GM19023 (cell line): ENCODE measurements around the gene STIP1.

Experiments
- ATAC-seq: cut with Tn5 transposase; IDR thresholded peaks from one replicate; pipeline ENCODE4 v1.9.1; 2021; ENCODE audit warnings: mild to moderate bottlenecking, moderate library complexity; ENCODE audit not compliant: unreplicated experiment

The STIP1 gene

GRCh38 chr11:64220271-64220670 is 34.3 kb downstream of the STIP1 start:
- ATAC-seq, result no peak

DNA sequence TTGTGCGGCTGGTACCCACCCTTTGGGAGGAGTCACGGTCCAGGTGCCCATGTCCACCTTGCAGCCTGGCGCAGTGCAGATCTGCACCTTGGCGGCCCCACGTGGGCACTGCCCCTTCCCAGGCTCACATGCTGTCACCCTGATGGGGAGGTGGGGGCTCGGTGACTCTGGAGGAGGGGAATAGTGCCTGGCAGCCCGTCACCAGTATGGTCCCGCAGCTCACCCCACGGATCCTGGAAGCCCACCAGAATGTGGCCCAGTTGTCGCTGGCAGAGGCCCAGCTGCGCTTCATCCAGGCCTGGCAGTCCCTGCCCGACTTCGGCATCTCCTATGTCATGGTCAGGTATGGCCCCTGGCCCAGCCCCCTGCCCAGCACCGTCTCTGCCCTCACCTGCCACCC is 34.8 kb downstream of the STIP1 start:
- ATAC-seq, result no peak

DNA sequence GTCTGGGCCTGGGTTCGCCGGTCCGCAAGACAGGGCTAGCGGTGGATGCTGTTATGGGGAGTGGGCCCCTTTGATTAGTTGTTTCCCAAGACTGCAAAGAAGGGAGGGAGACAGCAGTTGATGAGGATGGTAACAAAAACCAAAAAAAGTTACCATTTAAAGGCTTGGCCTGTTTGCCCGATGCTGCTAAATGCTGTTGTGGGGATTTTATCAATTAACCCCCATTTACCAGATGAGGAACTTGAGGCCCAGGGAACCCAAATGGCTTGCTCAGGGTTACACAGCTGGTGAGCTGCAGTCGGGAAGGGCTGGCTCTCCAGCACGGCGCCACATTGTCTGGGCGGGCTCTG is 36.7 kb downstream of the STIP1 start:
- ATAC-seq, result no peak

DNA sequence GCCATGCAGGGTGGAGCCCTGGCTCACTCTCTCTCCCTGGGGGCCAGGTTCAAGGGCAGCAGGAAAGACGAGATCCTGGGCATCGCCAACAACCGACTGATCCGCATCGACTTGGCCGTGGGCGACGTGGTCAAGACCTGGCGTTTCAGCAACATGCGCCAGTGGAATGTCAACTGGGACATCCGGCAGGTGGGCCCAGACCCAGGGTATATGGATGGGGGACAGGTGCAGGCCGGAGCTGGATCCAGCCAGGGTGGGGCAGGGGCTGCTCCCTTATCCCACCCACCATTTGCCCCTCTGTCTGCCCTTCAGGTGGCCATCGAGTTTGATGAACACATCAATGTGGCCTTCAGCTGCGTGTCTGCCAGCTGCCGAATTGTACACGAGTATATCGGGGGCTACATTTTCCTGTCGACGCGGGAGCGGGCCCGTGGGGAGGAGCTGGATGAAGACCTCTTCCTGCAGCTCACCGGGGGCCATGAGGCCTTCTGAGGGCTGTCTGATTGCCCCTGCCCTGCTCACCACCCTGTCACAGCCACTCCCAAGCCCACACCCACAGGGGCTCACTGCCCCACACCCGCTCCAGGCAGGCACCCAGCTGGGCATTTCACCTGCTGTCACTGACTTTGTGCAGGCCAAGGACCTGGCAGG is 37.2 kb downstream of the STIP1 start:
- no peak for ATAC-seq

- no peak for ATAC-seq
Measured at GRCh38 chr11:64224151-64224890, 38.4 kb downstream of the STIP1 start.

DNA sequence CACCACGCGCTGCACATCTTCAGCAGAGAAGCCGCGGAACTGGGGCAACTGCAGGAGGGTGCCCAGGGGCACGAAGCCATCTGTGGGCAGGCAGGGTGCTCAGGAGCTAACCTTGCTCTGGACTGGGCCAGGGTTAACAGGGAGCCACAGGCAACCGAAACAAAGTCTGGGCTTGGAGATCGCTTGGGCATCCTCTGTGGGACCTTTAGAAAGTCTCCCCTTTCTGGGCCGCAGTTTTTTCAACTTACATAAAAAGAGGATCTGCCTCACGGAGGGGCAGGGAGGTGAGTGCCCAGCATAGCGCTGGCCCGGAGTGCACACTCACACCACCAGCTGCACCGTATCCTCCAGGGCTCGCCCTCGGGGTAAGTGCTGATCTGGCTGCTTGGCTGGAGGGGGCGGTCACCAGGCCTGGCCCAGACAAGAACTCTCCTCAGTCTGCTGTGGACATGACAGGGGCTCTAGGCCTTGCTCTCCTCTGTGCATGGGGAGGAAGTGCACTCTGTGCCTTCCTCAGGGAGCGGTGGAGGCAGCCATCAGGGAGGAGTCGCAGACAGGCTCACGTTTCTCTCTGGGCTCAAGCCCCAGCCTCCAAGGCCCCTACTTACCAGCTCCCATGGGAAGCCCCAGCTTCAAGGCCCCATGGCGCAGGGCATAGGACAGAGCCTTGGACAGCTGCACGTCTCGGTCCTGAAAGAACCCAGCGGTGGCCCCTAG is 39.1 kb downstream of the STIP1 start:
- no peak for ATAC-seq

GRCh38 chr11:64225608-64226506 is 39.9 kb downstream of the STIP1 start, which contains the start of the genes NUDT22 and TRPT1:
TSS of gene NUDT22 (plus strand) at chr11:64226274. CDS start at chr11:64226653, 379 bp downstream.
TSS of gene TRPT1 (minus strand) at chr11:64226186. CDS start at chr11:64225860, 326 bp downstream.
- peak; percentile 51 for ATAC-seq

DNA sequence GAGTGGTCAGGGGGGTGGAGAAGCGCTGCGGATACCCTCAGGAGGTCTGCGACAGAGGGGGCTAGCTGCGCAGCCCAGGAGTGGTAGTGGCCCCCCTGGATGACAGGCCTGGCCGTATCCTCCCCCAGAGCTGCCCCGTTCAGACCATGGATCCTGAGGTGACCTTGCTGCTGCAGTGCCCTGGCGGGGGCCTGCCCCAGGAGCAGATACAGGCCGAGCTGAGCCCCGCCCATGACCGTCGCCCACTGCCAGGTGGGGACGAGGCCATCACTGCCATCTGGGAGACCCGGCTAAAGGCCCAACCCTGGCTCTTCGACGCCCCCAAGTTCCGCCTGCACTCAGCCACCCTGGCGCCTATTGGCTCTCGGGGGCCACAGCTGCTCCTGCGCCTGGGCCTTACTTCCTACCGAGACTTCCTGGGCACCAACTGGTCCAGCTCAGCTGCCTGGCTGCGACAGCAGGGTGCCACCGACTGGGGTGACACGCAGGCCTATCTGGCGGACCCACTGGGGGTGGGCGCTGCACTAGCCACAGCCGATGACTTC is 40.6 kb downstream of the STIP1 start:
- ATAC-seq, result no peak

- ATAC-seq, result no peak
Measured at GRCh38 chr11:64227405-64227956, 41.5 kb downstream of the STIP1 start.

- ATAC-seq, result no peak
Measured at GRCh38 chr11:64229090-64229743, 43.2 kb downstream of the STIP1 start.

- ATAC-seq, result no peak
Measured at GRCh38 chr11:64229744-64230170, 43.8 kb downstream of the STIP1 start.

- ATAC-seq, result peak; percentile 44
Measured at GRCh38 chr11:64230171-64230984, 44.4 kb downstream of the STIP1 start, which contains the start of gene DNAJC4. TSS of gene DNAJC4 (plus strand) at chr11:64230548. CDS start at chr11:64230855, 307 bp downstream.

GRCh38 chr11:64230985-64231365 is 45.0 kb downstream of the STIP1 start:
- ATAC-seq, result no peak

DNA sequence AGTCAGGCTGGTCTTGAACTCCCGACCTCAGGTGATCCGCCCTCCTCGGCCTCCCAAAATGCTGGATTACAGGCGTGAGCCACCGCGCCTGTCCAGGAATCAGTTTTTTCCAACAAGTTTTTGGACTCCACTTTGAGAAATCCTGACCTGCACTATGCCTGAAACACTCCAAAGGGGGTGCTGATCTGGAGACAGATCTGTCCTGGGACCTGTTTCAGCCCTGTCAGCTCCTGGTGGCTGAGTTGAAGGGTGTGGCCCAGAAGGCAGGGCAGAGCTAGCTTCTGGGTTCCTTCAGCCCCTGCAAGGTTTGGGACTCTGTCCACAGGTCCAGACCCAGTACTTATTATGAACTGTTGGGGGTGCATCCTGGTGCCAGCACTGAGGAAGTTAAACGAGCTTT is 45.6 kb downstream of the STIP1 start:
- no peak for ATAC-seq

DNA sequence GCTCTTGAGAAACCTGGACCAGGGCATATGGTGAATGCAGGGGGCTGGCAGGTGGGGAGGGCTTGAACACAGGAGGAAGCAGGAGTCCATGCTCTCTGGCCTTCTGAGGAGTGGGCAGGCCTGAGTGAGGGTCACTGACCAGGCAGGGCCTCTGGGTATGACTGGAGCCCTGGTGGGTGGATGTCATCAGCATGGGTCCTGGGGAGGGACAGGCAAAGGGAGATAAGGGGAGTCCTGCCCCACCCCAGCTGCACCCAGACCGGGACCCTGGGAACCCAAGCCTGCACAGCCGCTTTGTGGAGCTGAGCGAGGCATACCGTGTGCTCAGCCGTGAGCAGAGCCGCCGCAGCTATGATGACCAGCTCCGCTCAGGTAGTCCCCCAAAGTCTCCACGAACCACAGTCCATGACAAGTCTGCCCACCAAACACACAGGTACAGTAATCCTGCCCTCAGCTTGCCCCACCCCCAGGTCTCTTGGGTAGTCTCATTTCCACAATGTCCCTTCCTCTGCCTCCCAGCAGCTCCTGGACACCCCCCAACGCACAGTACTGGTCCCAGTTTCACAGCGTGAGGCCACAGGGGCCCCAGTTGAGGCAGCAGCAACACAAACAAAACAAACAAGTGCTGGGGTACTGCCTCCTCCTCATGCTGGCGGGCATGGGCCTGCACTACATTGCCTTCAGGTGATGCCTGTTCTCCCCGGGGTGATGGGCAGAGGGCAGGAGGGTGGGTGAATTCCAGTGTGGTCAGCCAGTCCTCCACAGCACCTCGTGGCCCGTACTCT is 46.4 kb downstream of the STIP1 start:
- ATAC-seq, result no peak

GRCh38 chr11:64232967-64233315 is 47.0 kb downstream of the STIP1 start:
- ATAC-seq, result no peak

DNA sequence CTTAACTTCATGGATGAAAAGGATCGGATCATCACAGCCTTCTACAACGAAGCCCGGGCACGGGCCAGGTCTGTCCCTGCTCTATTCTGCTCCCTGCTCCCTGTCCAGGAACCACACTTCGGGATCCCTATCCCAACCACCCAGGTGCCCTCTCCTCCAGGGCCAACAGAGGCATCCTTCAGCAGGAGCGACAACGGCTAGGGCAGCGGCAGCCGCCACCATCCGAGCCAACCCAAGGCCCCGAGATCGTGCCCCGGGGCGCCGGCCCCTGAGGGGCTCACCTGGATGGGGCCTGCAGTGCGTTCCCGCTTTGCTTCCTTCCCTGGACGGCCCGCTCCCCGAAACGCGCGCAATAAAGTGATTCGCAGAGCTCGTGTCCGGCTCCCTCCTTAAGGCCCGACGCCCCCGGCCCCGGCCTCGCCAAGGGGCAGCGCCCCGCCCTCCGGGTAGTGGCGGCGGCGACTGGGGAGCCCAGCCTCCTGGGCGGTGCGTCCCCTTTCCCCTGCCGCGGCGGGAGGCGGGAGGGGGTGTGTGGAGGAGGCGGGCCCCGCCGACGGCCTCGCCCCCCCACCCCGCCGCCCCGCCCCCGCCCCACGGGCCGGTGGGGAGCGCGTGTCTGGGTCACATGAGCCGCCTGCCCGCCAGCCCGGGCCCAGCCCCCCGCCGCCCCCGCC is 48.1 kb downstream of the STIP1 start, which contains the start of gene VEGFB:
Gene VEGFB, plus strand, starts transcription at position 672 of the 674 bp plus-strand sequence. CDS start 250 bp downstream, outside the sequence.
- ATAC-seq, result peak; percentile 35
